MM.1S (cell line): ENCODE data around the gene OSBPL10.

ENCODE experiments used
- EZH2phosphoT487 ChIP-seq: fragments of 300-600 bp; sonication (generic); IDR thresholded peaks from 2 replicates; pipeline ENCODE4 v1.6.1; 2018; ENCODE audit warnings: antibody characterized with exemption, low read length
- TF ChIP-seq, protein P1 (sequence below): fragments of 300-600 bp; sonication (generic); IDR thresholded peaks from 2 replicates; pipeline ENCODE4 v1.5.1; 2016; ENCODE audit warnings: antibody characterized with exemption, low read length, mixed read lengths

DNA sequence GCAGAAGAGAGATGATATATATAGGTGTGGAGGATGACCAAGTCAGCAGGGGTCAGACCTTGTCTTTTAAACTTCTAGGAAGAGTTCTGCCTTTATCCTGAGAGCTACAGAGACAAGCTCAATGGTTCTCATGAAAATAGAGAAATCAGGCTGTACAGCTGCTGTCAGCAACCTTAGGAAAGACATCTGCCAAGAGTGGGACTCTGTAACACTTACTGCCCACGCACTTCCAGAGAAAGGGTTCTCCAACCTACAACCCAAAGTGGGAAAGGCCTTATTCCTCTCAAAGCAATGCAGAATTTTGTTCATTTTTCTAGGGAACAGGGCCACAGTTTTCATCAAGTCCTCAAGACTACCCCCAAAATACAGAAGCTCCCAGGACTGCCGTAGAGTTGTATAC, 309.6 kb downstream of the OSBPL10 start:
- TF ChIP-seq, protein P1, sequence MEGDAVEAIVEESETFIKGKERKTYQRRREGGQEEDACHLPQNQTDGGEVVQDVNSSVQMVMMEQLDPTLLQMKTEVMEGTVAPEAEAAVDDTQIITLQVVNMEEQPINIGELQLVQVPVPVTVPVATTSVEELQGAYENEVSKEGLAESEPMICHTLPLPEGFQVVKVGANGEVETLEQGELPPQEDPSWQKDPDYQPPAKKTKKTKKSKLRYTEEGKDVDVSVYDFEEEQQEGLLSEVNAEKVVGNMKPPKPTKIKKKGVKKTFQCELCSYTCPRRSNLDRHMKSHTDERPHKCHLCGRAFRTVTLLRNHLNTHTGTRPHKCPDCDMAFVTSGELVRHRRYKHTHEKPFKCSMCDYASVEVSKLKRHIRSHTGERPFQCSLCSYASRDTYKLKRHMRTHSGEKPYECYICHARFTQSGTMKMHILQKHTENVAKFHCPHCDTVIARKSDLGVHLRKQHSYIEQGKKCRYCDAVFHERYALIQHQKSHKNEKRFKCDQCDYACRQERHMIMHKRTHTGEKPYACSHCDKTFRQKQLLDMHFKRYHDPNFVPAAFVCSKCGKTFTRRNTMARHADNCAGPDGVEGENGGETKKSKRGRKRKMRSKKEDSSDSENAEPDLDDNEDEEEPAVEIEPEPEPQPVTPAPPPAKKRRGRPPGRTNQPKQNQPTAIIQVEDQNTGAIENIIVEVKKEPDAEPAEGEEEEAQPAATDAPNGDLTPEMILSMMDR = no peak
- TF ChIP-seq EZH2phosphoT487 = no peak
